Astrocyte (in vitro differentiated cells and primary cell): ENCODE results near the gene COX7B2.

Experiments used
- EZH2 ChIP-seq: IDR thresholded peaks from 2 replicates; pipeline ENCODE4 v1.6.1; 2012; ENCODE audit warnings: mild to moderate bottlenecking, low read length, inconsistent platforms; ENCODE audit not compliant: insufficient read depth
- TF ChIP-seq, protein P1 (sequence below): IDR thresholded peaks from 2 replicates; pipeline ENCODE4 v1.5.1; 2011; ENCODE audit warnings: low read depth, mild to moderate bottlenecking, inconsistent platforms, low read length, moderate library complexity; ENCODE audit not compliant: insufficient read depth

DNA sequence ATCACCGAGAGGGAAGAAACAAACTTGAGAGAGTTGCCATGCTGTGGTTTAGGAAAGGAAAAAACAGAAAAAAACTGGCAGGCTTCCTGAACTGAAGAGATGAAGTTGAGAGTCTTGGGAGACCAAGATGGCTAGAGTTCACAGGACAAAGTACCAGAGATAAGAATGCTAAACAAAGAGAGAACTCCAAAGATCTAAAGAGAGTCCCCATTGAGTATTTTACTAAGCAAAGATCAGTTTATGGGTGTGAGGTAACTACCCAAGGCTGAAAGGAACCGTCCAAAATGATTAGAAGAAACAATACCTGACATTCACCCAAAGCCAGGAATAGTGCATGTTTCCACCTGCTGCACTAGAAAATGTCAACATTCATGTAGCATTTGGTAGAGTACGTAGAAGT is 21.8 kb upstream of the COX7B2 start:
- TF ChIP-seq, protein P1, sequence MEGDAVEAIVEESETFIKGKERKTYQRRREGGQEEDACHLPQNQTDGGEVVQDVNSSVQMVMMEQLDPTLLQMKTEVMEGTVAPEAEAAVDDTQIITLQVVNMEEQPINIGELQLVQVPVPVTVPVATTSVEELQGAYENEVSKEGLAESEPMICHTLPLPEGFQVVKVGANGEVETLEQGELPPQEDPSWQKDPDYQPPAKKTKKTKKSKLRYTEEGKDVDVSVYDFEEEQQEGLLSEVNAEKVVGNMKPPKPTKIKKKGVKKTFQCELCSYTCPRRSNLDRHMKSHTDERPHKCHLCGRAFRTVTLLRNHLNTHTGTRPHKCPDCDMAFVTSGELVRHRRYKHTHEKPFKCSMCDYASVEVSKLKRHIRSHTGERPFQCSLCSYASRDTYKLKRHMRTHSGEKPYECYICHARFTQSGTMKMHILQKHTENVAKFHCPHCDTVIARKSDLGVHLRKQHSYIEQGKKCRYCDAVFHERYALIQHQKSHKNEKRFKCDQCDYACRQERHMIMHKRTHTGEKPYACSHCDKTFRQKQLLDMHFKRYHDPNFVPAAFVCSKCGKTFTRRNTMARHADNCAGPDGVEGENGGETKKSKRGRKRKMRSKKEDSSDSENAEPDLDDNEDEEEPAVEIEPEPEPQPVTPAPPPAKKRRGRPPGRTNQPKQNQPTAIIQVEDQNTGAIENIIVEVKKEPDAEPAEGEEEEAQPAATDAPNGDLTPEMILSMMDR, result no peak
- no peak for TF ChIP-seq EZH2
